ENCODE measurements around the gene ITGAD.
"Not testable (repeated sequence)": the region's sequence is repeated elsewhere in the genome, so short reads cannot be mapped to it uniquely, and the experiment has no call there.

GRCh38 chr16:31445931-31446330, 52.8 kb downstream of the ITGAD start:
- not testable (repeated sequence) for TF ChIP-seq CTCF (IDR thresholded peaks at IDR 0.05; ENCODE audit: low read length); EZH2 (IDR thresholded peaks at IDR 0.05; ENCODE audit: borderline replicate concordance, low read length)

All from OCI-LY1 (cell line).